Peyer's patch (tissue), 4 donors: Measurements from ENCODE around the gene AQP6. TPM values are rescaled to one million over a fixed set of nuclear protein-coding genes. Genes with fewer than 3 reads are reported as not detected.

ENCODE experiments used
- DNase-seq, 3 donors: peaks; one replicate each; pipeline ENCODE4 v3.0.0-alpha.2; 2017 to 2019
- H3K27ac ChIP-seq, 4 donors: fragments of 200-600 bp; sonication (generic); one replicate each; pipeline ENCODE4 v1.5.1; 2016 to 2019
- H3K27me3 ChIP-seq, 2 donors: fragments of 200-600 bp; sonication (generic); one replicate each; pipeline ENCODE4 v1.5.1; 2019
- H3K36me3 ChIP-seq, 3 donors: fragments of 200-600 bp; sonication (generic); one replicate each; pipeline ENCODE4 v1.5.1; 2016 to 2019
- H3K4me1 ChIP-seq, 4 donors: fragments of 200-600 bp; sonication (generic); one replicate each; pipeline ENCODE4 v1.5.1; 2016 to 2019
- H3K4me3 ChIP-seq, 4 donors: fragments of 200-600 bp; sonication (generic); 1 replicate in 3 of 4; 2 replicates in 1 of 4; pipeline ENCODE4 v1.5.1; 2016 to 2019; ENCODE audit warnings: mild to moderate bottlenecking in 1 of 4
- H3K9me3 ChIP-seq, 4 donors: fragments of 200-600 bp; sonication (generic); one replicate each; pipeline ENCODE4 v1.5.1; 2016 to 2019; ENCODE audit warnings: mild to moderate bottlenecking in 1 of 4
- CTCF ChIP-seq, 6 experiments: fragments of 450-650 bp in 4 of 6; fragments of 200-600 bp in 2 of 6; sonication (generic) in 1 of 6; IDR thresholded peaks; one replicate each; pipeline ENCODE4 v1.5.1; 2017 to 2019; ENCODE audit warnings: antibody characterized with exemption in 6 of 6, mild to moderate bottlenecking in 3 of 6, moderate library complexity in 1 of 6
- POLR2A ChIP-seq, 2 donors: fragments of 450-650 bp; IDR thresholded peaks; one replicate each; pipeline ENCODE4 v1.5.1; 2017; ENCODE audit warnings: antibody characterized with exemption in 2 of 2, mild to moderate bottlenecking in 2 of 2, moderate library complexity in 2 of 2
- total RNA-seq, 4 donors: library from RNA; depleted of rRNA; stranded (reverse); fragments of >200 nt; gene quantifications; one replicate each; pipeline ENCODE4 v1.1.0, GENCODE V29; 2016

AQP6 gene
- total RNA-seq, 4 donors from 2014 or later: not detected

GRCh38 chr12:50014342-50014741 is 41.6 kb downstream of the AQP6 start:
- TF ChIP-seq POLR2A (IDR thresholded peaks at IDR 0.05): no peak
- TF ChIP-seq CTCF (IDR thresholded peaks at IDR 0.05): no peak
- Histone ChIP-seq H3K4me3 (no peak overlapping the region), H3K9me3 (no peaks in the 10 kb centered on the region), H3K27me3 (no peaks in the 10 kb centered on the region), H3K36me3 (no peaks in the 10 kb centered on the region), H3K4me1 (no peaks in the 10 kb centered on the region), H3K27ac (no peak overlapping the region)
- no peak for DNase-seq

GRCh38 chr12:50016501-50017475 is 44.0 kb downstream of the AQP6 start:
- H3K4me1 ChIP-seq: no peaks in the 10 kb centered on the region
- TF ChIP-seq CTCF (IDR thresholded peaks at IDR 0.05): no peak
- TF ChIP-seq POLR2A (IDR thresholded peaks at IDR 0.05): no peak
- H3K36me3 ChIP-seq: no peaks in the 10 kb centered on the region
- H3K27ac ChIP-seq: peak overlapping the region in 3 of 4 donors; percentile 21 to 76 (median 56)
- no peak overlapping the region for H3K4me3 ChIP-seq
- no peaks in the 10 kb centered on the region for H3K27me3 ChIP-seq
- DNase-seq: peak in 1 of 3 donors; percentile 73
- H3K9me3 ChIP-seq: no peaks in the 10 kb centered on the region

- Histone ChIP-seq H3K36me3 (no peaks in the 10 kb centered on the region), H3K27ac (peak overlapping the region in 3 of 4 donors; percentile 6 to 76 (median 67)), H3K4me3 (no peak overlapping the region), H3K4me1 (no peaks in the 10 kb centered on the region), H3K27me3 (no peaks in the 10 kb centered on the region), H3K9me3 (no peaks in the 10 kb centered on the region)
- no peak for TF ChIP-seq CTCF (IDR thresholded peaks at IDR 0.05)
- no peak for TF ChIP-seq POLR2A (IDR thresholded peaks at IDR 0.05)
- no peak for DNase-seq
Measured at GRCh38 chr12:50017641-50018040, 44.9 kb downstream of the AQP6 start.

GRCh38 chr12:50018154-50018553 is 45.4 kb downstream of the AQP6 start:
- Histone ChIP-seq H3K27me3 (no peaks in the 10 kb centered on the region), H3K9me3 (no peaks in the 10 kb centered on the region), H3K4me1 (no peaks in the 10 kb centered on the region), H3K36me3 (no peaks in the 10 kb centered on the region), H3K4me3 (no peak overlapping the region), H3K27ac (peak overlapping the region in 2 of 4 donors; percentile 6 to 76)
- TF ChIP-seq CTCF (IDR thresholded peaks at IDR 0.05): no peak
- no peak for TF ChIP-seq POLR2A (IDR thresholded peaks at IDR 0.05)
- DNase-seq: no peak

GRCh38 chr12:50018968-50019367 is 46.2 kb downstream of the AQP6 start:
- no peaks in the 10 kb centered on the region for H3K27me3 ChIP-seq
- no peak overlapping the region for H3K27ac ChIP-seq
- H3K4me3 ChIP-seq: no peak overlapping the region
- TF ChIP-seq CTCF (IDR thresholded peaks at IDR 0.05) (no peak), POLR2A (IDR thresholded peaks at IDR 0.05) (no peak)
- DNase-seq: no peak
- H3K9me3 ChIP-seq: no peaks in the 10 kb centered on the region
- H3K4me1 ChIP-seq: peaks cover 0 to 2% (median 0%) of the 10 kb centered on the region in 4 donors
- H3K36me3 ChIP-seq: no peaks in the 10 kb centered on the region
